ENCODE results near the gene DNAJB4. TPM values are rescaled to one million over a fixed set of nuclear protein-coding genes. Genes with fewer than 3 reads are reported as not detected.
"Not testable (repeated sequence)": the region's sequence is repeated elsewhere in the genome, so short reads cannot be mapped to it uniquely, and the experiment has no call there.

DNAJB4 gene
- total RNA-seq, 4 donors from 2014 or later = 38.0 to 70.9 (median 59.1) TPM

DNA sequence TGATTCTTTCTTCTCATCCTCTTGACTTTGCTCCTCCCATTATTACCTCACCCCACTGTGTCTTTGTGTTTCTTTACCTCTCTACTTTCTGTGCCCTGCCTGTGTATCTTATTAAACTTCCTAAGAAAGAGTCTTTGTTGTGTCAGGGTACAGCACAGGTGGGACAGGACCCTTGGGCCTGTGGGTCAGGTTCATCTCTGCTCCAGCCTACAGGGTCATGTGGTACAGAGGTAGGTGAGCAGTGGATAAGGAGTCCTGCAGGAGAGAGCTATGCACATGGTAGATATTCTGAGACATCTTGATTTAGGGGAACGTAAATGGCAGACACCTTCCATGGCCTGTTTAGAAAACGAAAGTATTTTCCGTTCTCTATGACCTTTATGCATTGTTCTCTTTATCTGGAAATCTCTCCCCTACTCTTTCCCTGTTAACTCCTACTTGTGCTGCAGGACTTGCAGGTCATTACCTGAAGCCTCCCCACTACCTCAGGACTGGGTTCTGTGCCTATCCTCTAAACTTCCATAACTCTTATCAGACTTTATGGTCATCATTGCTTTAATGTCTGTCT, 50.9 kb downstream of the DNAJB4 start:
- no peak overlapping the region for H3K27ac ChIP-seq
- no peaks in the 10 kb centered on the region for H3K27me3 ChIP-seq
- no peak overlapping the region for H3K4me3 ChIP-seq
- DNase-seq = no peak
- no peaks in the 10 kb centered on the region for H3K4me1 ChIP-seq
- no peaks in the 10 kb centered on the region for H3K36me3 ChIP-seq
- no peak for TF ChIP-seq POLR2A (IDR thresholded peaks at IDR 0.05)
- no peaks in the 10 kb centered on the region for H3K9me3 ChIP-seq
- intact Hi-C loops (cut with DNase I; ENCODE audit: low total_unique reads) = no loop called here

GRCh38 chr1:78058670-78059069, 53.9 kb downstream of the DNAJB4 start:
- Histone ChIP-seq H3K27ac (no peak overlapping the region), H3K36me3 (no peaks in the 10 kb centered on the region), H3K4me3 (no peak overlapping the region), H3K4me1 (no peaks in the 10 kb centered on the region), H3K27me3 (no peaks in the 10 kb centered on the region), H3K9me3 (no peaks in the 10 kb centered on the region)
- TF ChIP-seq POLR2A (IDR thresholded peaks at IDR 0.05) (no peak), CTCF (IDR thresholded peaks at IDR 0.05) (no peak)
- intact Hi-C loops (cut with DNase I; ENCODE audit: low total_unique reads) = no loop called here
- no peak for DNase-seq

GRCh38 chr1:78060857-78061563, 56.3 kb downstream of the DNAJB4 start:
- no peak for DNase-seq
- H3K4me3 ChIP-seq = no peak overlapping the region
- H3K36me3 ChIP-seq = no peaks in the 10 kb centered on the region
- H3K27ac ChIP-seq = no peak overlapping the region
- TF ChIP-seq CTCF (IDR thresholded peaks at IDR 0.05) (no peak), POLR2A (IDR thresholded peaks at IDR 0.05) (no peak)
- no peaks in the 10 kb centered on the region for H3K9me3 ChIP-seq
- no peaks in the 10 kb centered on the region for H3K27me3 ChIP-seq
- intact Hi-C loops (cut with DNase I; ENCODE audit: low total_unique reads) = no loop called here
- H3K4me1 ChIP-seq = no peaks in the 10 kb centered on the region

GRCh38 chr1:78061825-78062523, 57.2 kb downstream of the DNAJB4 start:
- H3K4me3 ChIP-seq = no peak overlapping the region
- no peaks in the 10 kb centered on the region for H3K4me1 ChIP-seq
- H3K36me3 ChIP-seq = no peaks in the 10 kb centered on the region
- DNase-seq = no peak
- intact Hi-C loops (cut with DNase I; ENCODE audit: low total_unique reads) = no loop called here
- no peak overlapping the region for H3K27ac ChIP-seq
- H3K9me3 ChIP-seq = no peaks in the 10 kb centered on the region
- H3K27me3 ChIP-seq = no peaks in the 10 kb centered on the region
- TF ChIP-seq POLR2A (IDR thresholded peaks at IDR 0.05) (no peak), CTCF (IDR thresholded peaks at IDR 0.05) (no peak)

DNA sequence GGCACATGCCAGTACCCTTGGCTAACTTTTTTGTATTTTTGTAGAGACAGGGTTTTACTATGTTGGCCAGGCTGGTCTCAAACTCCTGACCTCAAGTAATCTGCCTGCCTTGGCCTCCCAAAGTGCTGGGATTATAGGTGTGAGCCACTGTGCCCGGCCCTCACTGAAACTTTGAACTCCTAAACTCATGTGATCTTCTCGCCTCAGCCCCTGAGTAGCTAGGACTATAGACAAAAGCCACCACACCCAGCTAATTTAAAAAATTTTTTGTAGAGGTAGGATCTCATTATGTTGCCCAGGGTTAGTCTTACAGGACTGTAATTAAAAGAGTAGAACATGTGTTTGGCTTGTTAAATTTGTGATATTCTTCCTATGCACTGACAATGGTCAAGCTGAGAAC, 60.1 kb downstream of the DNAJB4 start:
- intact Hi-C loops (cut with DNase I; ENCODE audit: low total_unique reads) = not testable (repeated sequence)

More for the DNA sequence above, 60.1 kb downstream of the DNAJB4 start:
- not testable (repeated sequence) for H3K27ac ChIP-seq, H3K4me1 ChIP-seq, H3K4me3 ChIP-seq, H3K36me3 ChIP-seq, H3K9me3 ChIP-seq, DNase-seq, H3K27me3 ChIP-seq

Small RNAs within 50 kb of the gene (small RNA-seq; reads per million reads assigned to genes)
- gene AC103591.3 = not detected

Other genes with a start within 250 kb of the DNAJB4 start
- 100 to 1,000 TPM in 2 of 4 donors, 10 to 100 TPM in 2; 67.1 to 193 (median 123) TPM for gene USP33, start 245.1 kb upstream of the DNAJB4 start, total RNA-seq
- gene MIGA1, start 225.3 kb upstream of the DNAJB4 start, total RNA-seq = 10 to 100 TPM in 3 of 4 donors, 1 to 10 TPM in 1; 3.8 to 36.6 (median 22.9) TPM
- gene NEXN, start 116.3 kb upstream of the DNAJB4 start, total RNA-seq = 10 to 100 TPM in 3 of 4 donors, 1 to 10 TPM in 1; 9.5 to 48.4 (median 34.9) TPM
- gene FUBP1, start 25.9 kb upstream of the DNAJB4 start, total RNA-seq = 100 to 1,000 TPM in 2 of 4 donors, 10 to 100 TPM in 2; 40.6 to 300 (median 116) TPM
- gene GIPC2, start 41.0 kb downstream of the DNAJB4 start, total RNA-seq = 1 to 10 TPM; 3.6 to 8.2 (median 5.8) TPM